ENCODE measurements around the gene TCHHL1. TPM values are rescaled to one million over a fixed set of nuclear protein-coding genes. Genes with fewer than 3 reads are reported as not detected.

The TCHHL1 gene
- total and polyA plus RNA-seq, 9 of the 15 experiments (the other 6 are each of a cell fraction or from before 2014, with no cell fraction given): not detected

DNA sequence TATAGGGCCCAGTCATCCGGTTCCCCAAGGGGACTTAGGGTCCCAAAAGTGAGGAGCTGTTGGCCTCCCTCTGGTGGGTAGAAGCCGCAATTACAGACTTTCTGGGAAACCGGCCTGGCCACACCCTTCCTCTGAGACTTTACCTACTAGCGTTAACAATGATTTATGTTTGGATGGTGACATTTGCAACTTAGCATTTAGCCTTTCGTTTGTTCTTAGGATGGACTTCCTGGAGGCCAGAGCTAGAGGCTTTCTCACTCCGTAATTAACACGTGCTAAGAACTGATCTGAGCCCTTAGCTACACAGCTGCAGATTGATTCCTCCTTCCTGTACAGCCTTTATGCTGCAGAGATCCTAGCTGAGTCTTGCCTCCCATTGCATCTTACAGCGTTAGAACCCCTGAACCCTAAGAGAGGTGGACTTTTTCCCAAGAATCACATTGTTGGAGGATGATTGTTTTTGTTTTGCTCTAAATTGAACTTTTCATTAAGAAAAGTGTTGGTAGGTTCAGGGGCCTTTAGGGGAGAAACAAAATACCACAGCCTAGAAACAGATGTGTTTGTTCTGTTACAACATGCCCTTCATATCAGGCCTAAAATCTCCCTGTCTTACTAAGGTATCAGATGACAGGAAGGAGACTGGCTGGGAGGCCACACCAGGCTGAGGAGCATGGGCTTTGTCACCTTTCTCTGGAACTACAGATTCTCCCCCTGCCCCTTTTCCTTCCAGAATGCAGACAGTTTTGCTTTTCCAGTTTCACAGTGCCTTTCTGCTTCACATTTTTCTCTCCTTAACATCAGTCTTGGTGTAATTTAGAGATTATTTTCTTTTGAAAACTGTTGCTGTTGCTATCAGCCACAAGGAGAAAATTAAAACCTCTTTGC is 54.0 kb downstream of the TCHHL1 start (continued):
- peak; percentile 33; the same call in 1 of the 2 replicates for TF ChIP-seq SMARCC2 (IDR thresholded peaks at IDR 0.05; ENCODE audit: low read depth)
- no peak for TF ChIP-seq WHSC1 (IDR thresholded peaks at IDR 0.05; ENCODE audit: low read length)
- no peak for TF ChIP-seq ZNF347 (CRISPR knock-in tag; IDR thresholded peaks at IDR 0.05; ENCODE audit: low read depth)
- TF ChIP-seq BRF1 (IDR thresholded peaks at IDR 0.05; ENCODE audit: borderline replicate concordance, extremely low read depth, insufficient read length): no peak
- no peak for TF ChIP-seq SRSF9 (IDR thresholded peaks at IDR 0.05; ENCODE audit: borderline replicate concordance, low read depth, low read length)
- no peak for TF ChIP-seq PHTF2 (CRISPR knock-in tag; IDR thresholded peaks at IDR 0.05)
- peak; percentile 99 for TF ChIP-seq MEIS2 (IDR thresholded peaks at IDR 0.05; ENCODE audit: partially characterized antibody)
- no peak for TF ChIP-seq ELF2 (CRISPR knock-in tag; IDR thresholded peaks at IDR 0.05)
- peak in 1 of 2 experiments; percentile 69; a peak in 3 of 4 replicates for TF ChIP-seq HDAC1 (IDR thresholded peaks at IDR 0.05)
- TF ChIP-seq SMARCB1 (IDR thresholded peaks at IDR 0.05; ENCODE audit: insufficient read length, low read depth): no peak
- TF ChIP-seq, protein P1, sequence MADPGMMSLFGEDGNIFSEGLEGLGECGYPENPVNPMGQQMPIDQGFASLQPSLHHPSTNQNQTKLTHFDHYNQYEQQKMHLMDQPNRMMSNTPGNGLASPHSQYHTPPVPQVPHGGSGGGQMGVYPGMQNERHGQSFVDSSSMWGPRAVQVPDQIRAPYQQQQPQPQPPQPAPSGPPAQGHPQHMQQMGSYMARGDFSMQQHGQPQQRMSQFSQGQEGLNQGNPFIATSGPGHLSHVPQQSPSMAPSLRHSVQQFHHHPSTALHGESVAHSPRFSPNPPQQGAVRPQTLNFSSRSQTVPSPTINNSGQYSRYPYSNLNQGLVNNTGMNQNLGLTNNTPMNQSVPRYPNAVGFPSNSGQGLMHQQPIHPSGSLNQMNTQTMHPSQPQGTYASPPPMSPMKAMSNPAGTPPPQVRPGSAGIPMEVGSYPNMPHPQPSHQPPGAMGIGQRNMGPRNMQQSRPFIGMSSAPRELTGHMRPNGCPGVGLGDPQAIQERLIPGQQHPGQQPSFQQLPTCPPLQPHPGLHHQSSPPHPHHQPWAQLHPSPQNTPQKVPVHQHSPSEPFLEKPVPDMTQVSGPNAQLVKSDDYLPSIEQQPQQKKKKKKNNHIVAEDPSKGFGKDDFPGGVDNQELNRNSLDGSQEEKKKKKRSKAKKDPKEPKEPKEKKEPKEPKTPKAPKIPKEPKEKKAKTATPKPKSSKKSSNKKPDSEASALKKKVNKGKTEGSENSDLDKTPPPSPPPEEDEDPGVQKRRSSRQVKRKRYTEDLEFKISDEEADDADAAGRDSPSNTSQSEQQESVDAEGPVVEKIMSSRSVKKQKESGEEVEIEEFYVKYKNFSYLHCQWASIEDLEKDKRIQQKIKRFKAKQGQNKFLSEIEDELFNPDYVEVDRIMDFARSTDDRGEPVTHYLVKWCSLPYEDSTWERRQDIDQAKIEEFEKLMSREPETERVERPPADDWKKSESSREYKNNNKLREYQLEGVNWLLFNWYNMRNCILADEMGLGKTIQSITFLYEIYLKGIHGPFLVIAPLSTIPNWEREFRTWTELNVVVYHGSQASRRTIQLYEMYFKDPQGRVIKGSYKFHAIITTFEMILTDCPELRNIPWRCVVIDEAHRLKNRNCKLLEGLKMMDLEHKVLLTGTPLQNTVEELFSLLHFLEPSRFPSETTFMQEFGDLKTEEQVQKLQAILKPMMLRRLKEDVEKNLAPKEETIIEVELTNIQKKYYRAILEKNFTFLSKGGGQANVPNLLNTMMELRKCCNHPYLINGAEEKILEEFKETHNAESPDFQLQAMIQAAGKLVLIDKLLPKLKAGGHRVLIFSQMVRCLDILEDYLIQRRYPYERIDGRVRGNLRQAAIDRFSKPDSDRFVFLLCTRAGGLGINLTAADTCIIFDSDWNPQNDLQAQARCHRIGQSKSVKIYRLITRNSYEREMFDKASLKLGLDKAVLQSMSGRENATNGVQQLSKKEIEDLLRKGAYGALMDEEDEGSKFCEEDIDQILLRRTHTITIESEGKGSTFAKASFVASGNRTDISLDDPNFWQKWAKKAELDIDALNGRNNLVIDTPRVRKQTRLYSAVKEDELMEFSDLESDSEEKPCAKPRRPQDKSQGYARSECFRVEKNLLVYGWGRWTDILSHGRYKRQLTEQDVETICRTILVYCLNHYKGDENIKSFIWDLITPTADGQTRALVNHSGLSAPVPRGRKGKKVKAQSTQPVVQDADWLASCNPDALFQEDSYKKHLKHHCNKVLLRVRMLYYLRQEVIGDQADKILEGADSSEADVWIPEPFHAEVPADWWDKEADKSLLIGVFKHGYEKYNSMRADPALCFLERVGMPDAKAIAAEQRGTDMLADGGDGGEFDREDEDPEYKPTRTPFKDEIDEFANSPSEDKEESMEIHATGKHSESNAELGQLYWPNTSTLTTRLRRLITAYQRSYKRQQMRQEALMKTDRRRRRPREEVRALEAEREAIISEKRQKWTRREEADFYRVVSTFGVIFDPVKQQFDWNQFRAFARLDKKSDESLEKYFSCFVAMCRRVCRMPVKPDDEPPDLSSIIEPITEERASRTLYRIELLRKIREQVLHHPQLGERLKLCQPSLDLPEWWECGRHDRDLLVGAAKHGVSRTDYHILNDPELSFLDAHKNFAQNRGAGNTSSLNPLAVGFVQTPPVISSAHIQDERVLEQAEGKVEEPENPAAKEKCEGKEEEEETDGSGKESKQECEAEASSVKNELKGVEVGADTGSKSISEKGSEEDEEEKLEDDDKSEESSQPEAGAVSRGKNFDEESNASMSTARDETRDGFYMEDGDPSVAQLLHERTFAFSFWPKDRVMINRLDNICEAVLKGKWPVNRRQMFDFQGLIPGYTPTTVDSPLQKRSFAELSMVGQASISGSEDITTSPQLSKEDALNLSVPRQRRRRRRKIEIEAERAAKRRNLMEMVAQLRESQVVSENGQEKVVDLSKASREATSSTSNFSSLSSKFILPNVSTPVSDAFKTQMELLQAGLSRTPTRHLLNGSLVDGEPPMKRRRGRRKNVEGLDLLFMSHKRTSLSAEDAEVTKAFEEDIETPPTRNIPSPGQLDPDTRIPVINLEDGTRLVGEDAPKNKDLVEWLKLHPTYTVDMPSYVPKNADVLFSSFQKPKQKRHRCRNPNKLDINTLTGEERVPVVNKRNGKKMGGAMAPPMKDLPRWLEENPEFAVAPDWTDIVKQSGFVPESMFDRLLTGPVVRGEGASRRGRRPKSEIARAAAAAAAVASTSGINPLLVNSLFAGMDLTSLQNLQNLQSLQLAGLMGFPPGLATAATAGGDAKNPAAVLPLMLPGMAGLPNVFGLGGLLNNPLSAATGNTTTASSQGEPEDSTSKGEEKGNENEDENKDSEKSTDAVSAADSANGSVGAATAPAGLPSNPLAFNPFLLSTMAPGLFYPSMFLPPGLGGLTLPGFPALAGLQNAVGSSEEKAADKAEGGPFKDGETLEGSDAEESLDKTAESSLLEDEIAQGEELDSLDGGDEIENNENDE (IDR thresholded peaks at IDR 0.05; ENCODE audit: low read depth, low read length): no peak
- peak; percentile 80 for TF ChIP-seq LEF1 (IDR thresholded peaks at IDR 0.05)
- no peak for TF ChIP-seq GATAD2A (IDR thresholded peaks at IDR 0.05)
- TF ChIP-seq, protein P2, sequence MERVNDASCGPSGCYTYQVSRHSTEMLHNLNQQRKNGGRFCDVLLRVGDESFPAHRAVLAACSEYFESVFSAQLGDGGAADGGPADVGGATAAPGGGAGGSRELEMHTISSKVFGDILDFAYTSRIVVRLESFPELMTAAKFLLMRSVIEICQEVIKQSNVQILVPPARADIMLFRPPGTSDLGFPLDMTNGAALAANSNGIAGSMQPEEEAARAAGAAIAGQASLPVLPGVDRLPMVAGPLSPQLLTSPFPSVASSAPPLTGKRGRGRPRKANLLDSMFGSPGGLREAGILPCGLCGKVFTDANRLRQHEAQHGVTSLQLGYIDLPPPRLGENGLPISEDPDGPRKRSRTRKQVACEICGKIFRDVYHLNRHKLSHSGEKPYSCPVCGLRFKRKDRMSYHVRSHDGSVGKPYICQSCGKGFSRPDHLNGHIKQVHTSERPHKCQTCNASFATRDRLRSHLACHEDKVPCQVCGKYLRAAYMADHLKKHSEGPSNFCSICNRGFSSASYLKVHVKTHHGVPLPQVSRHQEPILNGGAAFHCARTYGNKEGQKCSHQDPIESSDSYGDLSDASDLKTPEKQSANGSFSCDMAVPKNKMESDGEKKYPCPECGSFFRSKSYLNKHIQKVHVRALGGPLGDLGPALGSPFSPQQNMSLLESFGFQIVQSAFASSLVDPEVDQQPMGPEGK (CRISPR knock-in tag; IDR thresholded peaks at IDR 0.05; ENCODE audit: borderline replicate concordance): no peak
- no peak for TF ChIP-seq ZFP30 (CRISPR knock-in tag; IDR thresholded peaks at IDR 0.05; ENCODE audit: borderline replicate concordance)
